Astrocyte (in vitro differentiated cells and primary cell): ENCODE measurements around the gene SOX13. TPM values are rescaled to one million over a fixed set of nuclear protein-coding genes. Genes with fewer than 3 reads are reported as not detected.
A peak's percentile ranks its signal among the peaks of the same experiment; 100 is the strongest.

Experiments
- DNase-seq: peaks from one replicate; pipeline ENCODE4 v3.0.0-alpha.2; 2010; ENCODE audit warnings: low read depth
- FAIRE-seq: peaks from 2 replicates; lab custom pipeline; 2011; peaks lifted over from hg19 to GRCh38; lab: Jason Lieb, UNC
- H2AFZ ChIP-seq: 2 replicates; pipeline ENCODE4 v1.6.0; 2012; ENCODE audit warnings: low read depth, low read length, inconsistent platforms
- H3K27ac ChIP-seq: 2 replicates; pipeline ENCODE4 v1.5.1; 2011; ENCODE audit warnings: low read depth, low read length, inconsistent platforms
- H3K27me3 ChIP-seq: 2 replicates; pipeline ENCODE4 v1.6.0; 2011; ENCODE audit warnings: low read length, inconsistent platforms; ENCODE audit not compliant: insufficient read depth
- H3K36me3 ChIP-seq: 2 replicates; pipeline ENCODE4 v1.5.1; 2011; ENCODE audit warnings: low read length, inconsistent platforms; ENCODE audit not compliant: insufficient read depth
- H3K4me1 ChIP-seq: 2 replicates; pipeline ENCODE4 v1.5.1; 2011; ENCODE audit warnings: low read length, inconsistent platforms; ENCODE audit not compliant: insufficient read depth
- H3K4me2 ChIP-seq: 2 replicates; pipeline ENCODE4 v1.6.0; 2012; ENCODE audit warnings: low read length, inconsistent platforms
- H3K4me3 ChIP-seq: 2 replicates; pipeline ENCODE4 v1.5.1; 2011; ENCODE audit warnings: low read depth, mild to moderate bottlenecking, low read length, inconsistent platforms; ENCODE audit not compliant: insufficient read depth
- H3K79me2 ChIP-seq: 2 replicates; pipeline ENCODE4 v1.6.0; 2012; ENCODE audit warnings: mild to moderate bottlenecking, low read length, inconsistent platforms; ENCODE audit not compliant: insufficient read depth
- H3K9ac ChIP-seq: 2 replicates; pipeline ENCODE4 v1.6.0; 2012; ENCODE audit warnings: mild to moderate bottlenecking, low read length, inconsistent platforms
- H3K9me3 ChIP-seq: 2 replicates; pipeline ENCODE4 v1.5.1; 2012; ENCODE audit warnings: low read depth, mild to moderate bottlenecking, low read length, inconsistent platforms; ENCODE audit not compliant: insufficient read depth
- H4K20me1 ChIP-seq: 2 replicates; pipeline ENCODE4 v1.6.0; 2012; ENCODE audit warnings: low read length, inconsistent platforms; ENCODE audit not compliant: insufficient read depth
- H3K27ac Mint-ChIP-seq: one replicate; pipeline ENCODE4 v1.8.0; 2021; ENCODE audit warnings: mild to moderate bottlenecking, mixed read lengths; ENCODE audit not compliant: unreplicated experiment
- H3K27me3 Mint-ChIP-seq: one replicate; pipeline ENCODE4 v1.8.0; 2021; ENCODE audit warnings: low read depth, mixed read lengths; ENCODE audit not compliant: unreplicated experiment
- H3K36me3 Mint-ChIP-seq: one replicate; pipeline ENCODE4 v1.8.0; 2021; ENCODE audit warnings: low read depth, mixed read lengths; ENCODE audit not compliant: unreplicated experiment
- H3K4me1 Mint-ChIP-seq: one replicate; pipeline ENCODE4 v1.8.0; 2021; ENCODE audit warnings: low read depth, mixed read lengths; ENCODE audit not compliant: unreplicated experiment
- H3K4me3 Mint-ChIP-seq: one replicate; pipeline ENCODE4 v1.8.0; 2021; ENCODE audit warnings: mild to moderate bottlenecking, moderate library complexity, mixed read lengths; ENCODE audit not compliant: unreplicated experiment
- H3K9me3 Mint-ChIP-seq: one replicate; pipeline ENCODE4 v1.8.0; 2021; ENCODE audit warnings: mild to moderate bottlenecking, mixed read lengths; ENCODE audit not compliant: unreplicated experiment
- CTCF ChIP-seq: IDR thresholded peaks from 2 replicates; pipeline ENCODE4 v1.5.1; 2011; ENCODE audit warnings: low read depth, mild to moderate bottlenecking, inconsistent platforms, low read length, moderate library complexity; ENCODE audit not compliant: insufficient read depth
- EZH2 ChIP-seq: IDR thresholded peaks from 2 replicates; pipeline ENCODE4 v1.6.1; 2012; ENCODE audit warnings: mild to moderate bottlenecking, low read length, inconsistent platforms; ENCODE audit not compliant: insufficient read depth
- total RNA-seq: library from RNA; stranded (reverse); gene quantifications from 2 replicates; pipeline ENCODE4 v1.2.1, GENCODE V29; 2021

Gene SOX13
- total RNA-seq, 1 donor from 2014 or later, result 12.4 TPM

- Mint-ChIP-seq H3K4me1 (peaks cover 15% of the 10 kb centered on the region), H3K4me3 (no peak overlapping the region), H3K27me3 (peaks cover 2% of the 10 kb centered on the region), H3K27ac (no peak overlapping the region), H3K36me3 (peaks cover 5% of the 10 kb centered on the region), H3K9me3 (no peaks in the 10 kb centered on the region)
- no peak for FAIRE-seq
- Histone ChIP-seq H3K27ac (no peak overlapping the region), H3K4me2 (no peak overlapping the region), H3K27me3 (no peaks in the 10 kb centered on the region), H3K4me3 (no peak overlapping the region), H3K79me2 (no peaks in the 10 kb centered on the region), H3K9ac (no peak overlapping the region), H3K9me3 (no peaks in the 10 kb centered on the region), H2AFZ (no peak overlapping the region), H4K20me1 (no peaks in the 10 kb centered on the region), H3K4me1 (peaks cover 35% of the 10 kb centered on the region), H3K36me3 (no peaks in the 10 kb centered on the region)
- no peak for DNase-seq
- no peak for TF ChIP-seq EZH2
- no peak for TF ChIP-seq CTCF
Observed at GRCh38 chr1:204126956-204127355, 54.0 kb downstream of the SOX13 start.

- peaks cover 2% of the 10 kb centered on the region for H3K27me3 Mint-ChIP-seq
- no peaks in the 10 kb centered on the region for H3K9me3 Mint-ChIP-seq
- Histone ChIP-seq H3K4me2 (no peak overlapping the region), H2AFZ (no peak overlapping the region), H3K79me2 (no peaks in the 10 kb centered on the region), H3K4me3 (no peak overlapping the region), H3K36me3 (no peaks in the 10 kb centered on the region), H3K9me3 (no peaks in the 10 kb centered on the region), H4K20me1 (no peaks in the 10 kb centered on the region), H3K27ac (no peak overlapping the region), H3K27me3 (no peaks in the 10 kb centered on the region), H3K9ac (no peak overlapping the region), H3K4me1 (peaks cover 35% of the 10 kb centered on the region)
- FAIRE-seq, result peak; percentile 41
- H3K4me1 Mint-ChIP-seq, result peaks cover 15% of the 10 kb centered on the region
- H3K36me3 Mint-ChIP-seq, result peaks cover 5% of the 10 kb centered on the region
- H3K27ac Mint-ChIP-seq, result peak overlapping the region; percentile 58
- peak overlapping the region; percentile 54 for H3K4me3 Mint-ChIP-seq
- TF ChIP-seq CTCF, result peak; percentile 97
- no peak for TF ChIP-seq EZH2
- DNase-seq, result peak; percentile 51
Observed at GRCh38 chr1:204127597-204128242, 54.8 kb downstream of the SOX13 start.

GRCh38 chr1:204128464-204128963 lies 55.6 kb downstream of the SOX13 start:
- no peaks in the 10 kb centered on the region for H3K9me3 Mint-ChIP-seq
- peak overlapping the region; percentile 51 for H3K9ac ChIP-seq
- H3K27me3 ChIP-seq, result no peaks in the 10 kb centered on the region
- no peaks in the 10 kb centered on the region for H3K79me2 ChIP-seq
- no peak overlapping the region for H3K27ac ChIP-seq
- H3K4me1 Mint-ChIP-seq, result peaks cover 15% of the 10 kb centered on the region
- H2AFZ ChIP-seq, result peak overlapping the region; percentile 67
- no peaks in the 10 kb centered on the region for H3K36me3 ChIP-seq
- DNase-seq, result no peak
- H4K20me1 ChIP-seq, result no peaks in the 10 kb centered on the region
- H3K9me3 ChIP-seq, result no peaks in the 10 kb centered on the region
- no peak overlapping the region for H3K27ac Mint-ChIP-seq
- peak overlapping the region; percentile 7 for H3K4me3 ChIP-seq
- peaks cover 2% of the 10 kb centered on the region for H3K36me3 Mint-ChIP-seq
- no peak for FAIRE-seq
- peaks cover 35% of the 10 kb centered on the region for H3K4me1 ChIP-seq
- peak overlapping the region; percentile 60 for H3K4me2 ChIP-seq
- peaks cover 2% of the 10 kb centered on the region for H3K27me3 Mint-ChIP-seq
- H3K4me3 Mint-ChIP-seq, result no peak overlapping the region
- TF ChIP-seq EZH2 (no peak), CTCF (no peak)
